GM21723 (cell line): ENCODE results near the gene ABTB1.
"Not testable (repeated sequence)": the region's sequence is repeated elsewhere in the genome, so short reads cannot be mapped to it uniquely, and the experiment has no call there.

Experiments
- ATAC-seq: cut with Tn5 transposase; IDR thresholded peaks from one replicate; pipeline ENCODE4 v1.9.1; 2021; ENCODE audit warnings: mild to moderate bottlenecking, moderate library complexity; ENCODE audit not compliant: unreplicated experiment

Gene ABTB1

DNA sequence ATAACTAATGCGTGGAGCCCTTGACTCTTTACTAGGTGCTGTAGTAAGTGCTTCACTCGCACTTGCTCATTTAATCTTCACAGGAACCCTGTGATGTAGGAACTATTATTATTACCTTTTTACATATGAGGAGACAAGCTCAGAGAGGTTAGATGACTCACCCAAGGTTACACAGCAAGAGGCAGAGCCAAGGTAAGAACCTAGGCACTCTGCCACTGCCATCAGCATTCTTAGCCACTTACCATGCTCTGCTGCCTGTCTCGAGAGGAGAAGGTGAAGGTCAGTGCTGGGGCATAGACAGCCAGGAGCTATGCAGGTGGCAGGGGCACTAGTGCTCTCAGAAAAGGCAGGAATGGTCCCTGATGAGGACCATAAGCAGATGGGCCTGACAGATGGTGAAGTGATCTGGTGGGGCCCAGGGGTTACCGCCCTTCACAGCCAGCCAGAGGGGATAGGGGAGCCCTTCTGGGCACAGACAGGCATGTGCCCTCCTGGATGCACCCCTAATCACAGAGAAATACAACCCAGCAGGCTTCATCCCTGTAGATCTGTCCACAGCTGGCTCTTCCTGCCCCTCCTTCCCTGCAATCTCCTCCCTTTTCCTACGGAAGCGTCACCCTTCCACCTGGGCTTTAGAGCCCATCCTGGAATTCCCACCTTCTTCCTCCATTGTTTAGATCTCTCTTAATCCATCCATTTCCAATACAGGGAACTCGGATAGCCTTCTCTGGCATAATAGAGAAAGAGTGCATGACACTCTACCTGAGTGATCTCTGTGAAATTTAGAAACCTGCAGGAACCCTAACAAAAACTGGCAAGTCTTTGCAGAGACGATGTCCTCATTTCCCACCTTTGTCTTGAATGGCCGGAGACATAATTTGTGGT, 26.9 kb downstream of the ABTB1 start:
- no peak for ATAC-seq

DNA sequence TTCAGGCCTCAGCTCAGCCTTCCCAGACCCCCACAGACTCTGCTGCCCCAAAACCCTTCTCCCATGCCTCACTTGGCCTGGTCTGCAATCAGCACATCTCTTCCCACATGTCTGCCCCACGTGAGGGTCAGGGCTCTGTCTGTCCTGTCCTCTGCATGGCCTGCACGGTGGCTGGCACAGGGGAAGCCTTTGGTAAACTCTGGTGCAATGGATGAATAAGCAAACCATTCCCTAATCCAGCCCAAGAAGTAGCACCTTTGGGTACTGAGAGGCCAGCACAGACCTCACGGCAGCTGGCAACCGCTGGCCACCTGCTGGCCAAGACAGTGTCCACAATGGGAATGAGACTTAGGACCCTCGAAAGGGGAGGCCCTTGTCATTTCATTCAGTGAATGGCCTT, 27.7 kb downstream of the ABTB1 start:
- ATAC-seq: no peak

DNA sequence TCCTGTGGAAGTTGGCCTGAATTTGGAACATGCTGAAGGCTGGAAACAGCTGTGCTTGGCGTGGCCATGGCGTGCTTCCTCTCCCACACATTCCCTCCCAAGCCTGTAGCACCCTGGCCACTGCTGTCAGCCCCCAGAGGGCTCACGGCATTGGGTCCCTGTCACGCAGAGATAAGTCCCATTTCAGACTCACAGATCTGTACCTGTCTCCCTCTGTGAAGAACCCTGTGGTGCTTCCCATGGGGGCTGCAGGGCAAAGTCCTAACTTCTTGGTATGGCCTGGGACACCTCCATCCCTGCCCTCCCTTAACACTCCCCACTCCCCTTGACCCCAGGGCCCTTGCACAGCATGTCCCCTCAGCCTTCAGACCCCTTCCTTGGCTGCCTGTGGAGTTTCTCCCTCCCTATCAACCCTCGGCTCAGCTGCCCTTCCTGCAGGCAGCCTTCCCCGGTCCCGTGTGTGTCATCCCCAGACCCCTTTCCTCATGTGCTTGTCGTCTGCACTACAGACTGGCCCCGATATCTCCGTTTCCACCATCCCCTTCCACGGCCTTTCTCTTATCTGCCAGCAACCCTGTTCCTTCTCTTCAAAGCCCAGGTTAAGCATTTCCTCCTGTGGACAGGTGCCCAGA, 28.6 kb downstream of the ABTB1 start:
- ATAC-seq: no peak

DNA sequence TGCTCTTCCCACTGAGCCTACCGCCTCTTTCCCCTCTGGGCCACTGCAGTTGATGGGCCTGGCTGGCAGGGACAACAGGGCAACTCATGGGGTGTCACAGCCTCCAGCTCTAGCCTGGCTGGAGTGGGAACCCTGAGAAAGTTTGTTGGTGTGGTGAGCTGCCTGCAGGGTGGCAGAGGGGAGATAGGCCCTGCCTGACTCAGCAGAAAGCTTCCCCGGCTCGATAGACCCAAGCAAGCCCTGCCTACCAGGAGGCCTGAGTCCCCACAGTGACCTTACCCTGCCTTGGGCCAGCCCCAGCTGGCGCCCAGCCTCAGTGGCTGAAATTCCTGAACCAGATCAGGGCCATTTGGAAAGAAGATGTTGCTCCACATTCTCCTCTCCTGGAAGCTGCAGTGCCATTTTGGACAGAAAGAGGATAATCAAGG, 29.4 kb downstream of the ABTB1 start:
- ATAC-seq: no peak

DNA sequence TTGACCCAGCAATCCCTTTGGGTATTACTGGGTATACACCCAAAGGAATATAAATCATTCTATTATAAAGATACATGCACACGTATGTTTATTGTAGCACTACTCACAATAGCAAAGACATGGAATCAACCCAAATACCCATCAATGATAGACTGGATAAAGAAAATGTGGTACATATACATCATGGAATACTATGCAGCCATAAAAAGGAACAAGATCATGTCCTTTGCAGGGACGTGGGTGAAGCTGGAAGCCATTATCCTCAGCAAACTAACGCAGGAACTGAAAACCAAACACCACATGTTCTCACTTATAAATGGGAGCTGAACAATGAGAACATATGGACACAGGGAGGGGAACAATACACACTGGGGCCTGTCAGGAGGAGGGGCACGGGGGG, 32.1 kb downstream of the ABTB1 start:
- ATAC-seq: not testable (repeated sequence)

DNA sequence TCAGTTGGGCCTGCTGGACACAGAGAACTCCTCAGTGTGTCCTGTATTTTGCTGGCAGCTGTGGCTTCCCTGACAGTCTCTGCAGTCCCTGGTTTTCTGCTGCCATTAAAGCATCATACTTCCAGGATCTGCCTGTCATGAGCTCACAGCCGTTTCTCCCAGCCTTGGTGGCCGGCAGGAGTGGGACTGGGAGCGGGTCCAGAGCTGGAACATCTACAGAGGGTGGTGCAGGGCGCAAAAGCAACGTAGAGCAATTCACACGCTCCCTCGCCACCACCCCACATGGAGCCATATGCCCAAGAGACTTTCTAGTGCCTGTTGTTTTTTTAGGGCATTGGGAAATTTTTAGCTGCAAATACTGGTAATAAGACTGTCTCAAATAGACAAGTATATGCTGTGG, 33.6 kb downstream of the ABTB1 start:
- ATAC-seq: no peak

DNA sequence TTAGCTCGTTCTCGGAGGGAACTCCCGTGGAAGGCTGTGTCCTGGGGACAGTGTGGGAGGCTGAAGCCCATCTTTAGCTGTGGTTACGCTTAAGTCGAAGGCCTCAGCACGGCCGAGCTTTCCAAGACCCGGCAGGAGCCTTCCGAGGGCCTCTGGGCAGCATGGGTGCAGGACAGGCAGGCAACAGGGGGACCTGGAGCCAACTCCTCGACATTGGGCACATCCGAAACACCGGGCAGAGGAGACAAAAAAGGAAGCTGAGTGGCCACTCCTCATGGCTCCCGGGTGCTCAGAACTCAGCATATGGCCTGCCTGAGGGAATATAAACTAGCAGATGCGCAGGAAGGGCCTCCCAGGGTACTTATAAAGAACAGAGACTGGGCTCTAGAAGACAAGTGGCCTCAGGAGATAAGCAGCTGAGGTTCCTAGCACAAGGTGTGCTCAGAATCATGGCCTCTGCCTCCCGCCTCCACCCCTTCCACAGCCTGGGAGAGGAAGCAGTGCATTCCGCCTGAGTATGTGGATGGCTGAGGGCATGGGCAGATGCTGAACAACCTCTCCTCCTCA, 34.1 kb downstream of the ABTB1 start:
- ATAC-seq: no peak

DNA sequence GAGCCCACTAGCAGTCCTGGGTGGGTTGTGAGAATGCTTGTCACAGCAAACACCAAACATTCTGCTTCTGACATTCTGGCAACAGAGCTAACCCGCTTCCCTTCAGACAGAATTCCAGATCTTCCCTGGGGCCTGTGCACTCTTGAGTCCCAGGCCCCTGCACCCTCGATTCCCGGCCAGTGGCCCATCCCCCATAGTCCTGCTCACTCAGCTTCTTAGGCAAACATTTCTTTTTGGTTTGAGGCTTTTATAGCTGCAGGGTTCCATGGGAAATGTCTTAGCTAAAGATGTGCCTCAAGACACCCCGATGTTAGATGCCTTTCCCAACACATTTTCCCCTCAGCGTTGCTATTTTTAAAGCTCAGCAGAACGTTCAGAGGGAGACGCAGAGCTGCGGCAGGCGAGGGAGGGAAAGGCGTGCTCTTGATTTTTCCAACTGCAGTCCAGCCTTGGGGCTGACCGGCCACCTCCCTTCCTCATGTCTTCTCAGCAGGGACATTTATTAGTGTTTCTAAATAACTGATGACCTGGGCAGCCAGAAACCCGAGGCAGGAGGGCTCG, 35.2 kb downstream of the ABTB1 start:
- ATAC-seq: no peak

DNA sequence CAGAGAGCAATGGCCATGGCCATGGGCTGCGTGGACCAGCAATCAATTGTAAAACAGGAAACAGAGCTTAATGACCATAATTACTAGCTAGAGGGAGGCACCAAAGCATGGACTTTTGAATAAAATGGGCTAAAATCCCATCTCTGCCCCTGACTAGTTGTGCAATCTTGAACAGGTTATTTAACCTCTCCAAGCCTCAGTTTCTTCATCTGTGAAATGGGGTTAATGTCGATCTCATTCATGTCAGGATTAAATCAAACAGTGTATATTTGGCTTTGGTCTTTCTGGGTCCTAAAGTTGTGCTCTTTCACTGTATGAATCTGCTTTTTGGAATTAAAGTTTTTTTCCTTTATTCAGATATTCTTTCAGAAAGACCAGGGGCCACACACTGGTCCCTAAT, 36.1 kb downstream of the ABTB1 start:
- no peak for ATAC-seq

DNA sequence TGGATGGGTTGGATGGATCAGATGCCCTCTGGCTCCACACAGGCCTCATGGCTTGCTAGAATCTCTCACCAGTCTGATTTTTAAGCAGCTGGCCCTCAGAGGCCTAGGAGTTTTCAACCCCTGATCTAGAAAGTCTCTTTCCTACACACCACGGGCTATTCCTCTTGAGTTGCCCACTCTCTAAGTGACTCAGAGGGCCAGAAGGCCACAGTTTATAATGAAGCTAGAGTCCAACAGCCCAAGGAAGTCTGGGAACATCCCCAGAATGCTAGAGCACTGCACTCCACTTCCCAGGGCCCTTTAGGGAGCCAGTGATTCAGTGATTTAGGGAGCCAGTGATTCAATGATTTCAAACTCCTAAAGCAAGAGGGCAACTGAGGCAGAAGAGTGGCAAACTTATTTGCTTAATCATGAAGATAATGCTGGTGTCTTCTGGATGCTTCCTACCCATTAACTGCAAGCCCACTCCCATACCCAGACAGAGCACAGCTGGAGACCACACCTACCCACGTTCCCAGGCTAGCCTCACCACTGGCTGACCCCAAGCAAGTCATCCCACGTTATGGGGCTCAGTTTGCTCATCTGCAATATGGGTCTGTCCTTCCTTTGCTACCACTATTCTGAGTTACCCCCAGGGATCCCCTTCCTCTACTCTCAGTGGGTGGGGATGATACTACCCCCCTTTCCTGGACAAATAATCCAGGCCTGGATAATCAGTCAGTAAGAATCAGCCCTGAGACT, 36.7 kb downstream of the ABTB1 start:
- ATAC-seq: no peak

DNA sequence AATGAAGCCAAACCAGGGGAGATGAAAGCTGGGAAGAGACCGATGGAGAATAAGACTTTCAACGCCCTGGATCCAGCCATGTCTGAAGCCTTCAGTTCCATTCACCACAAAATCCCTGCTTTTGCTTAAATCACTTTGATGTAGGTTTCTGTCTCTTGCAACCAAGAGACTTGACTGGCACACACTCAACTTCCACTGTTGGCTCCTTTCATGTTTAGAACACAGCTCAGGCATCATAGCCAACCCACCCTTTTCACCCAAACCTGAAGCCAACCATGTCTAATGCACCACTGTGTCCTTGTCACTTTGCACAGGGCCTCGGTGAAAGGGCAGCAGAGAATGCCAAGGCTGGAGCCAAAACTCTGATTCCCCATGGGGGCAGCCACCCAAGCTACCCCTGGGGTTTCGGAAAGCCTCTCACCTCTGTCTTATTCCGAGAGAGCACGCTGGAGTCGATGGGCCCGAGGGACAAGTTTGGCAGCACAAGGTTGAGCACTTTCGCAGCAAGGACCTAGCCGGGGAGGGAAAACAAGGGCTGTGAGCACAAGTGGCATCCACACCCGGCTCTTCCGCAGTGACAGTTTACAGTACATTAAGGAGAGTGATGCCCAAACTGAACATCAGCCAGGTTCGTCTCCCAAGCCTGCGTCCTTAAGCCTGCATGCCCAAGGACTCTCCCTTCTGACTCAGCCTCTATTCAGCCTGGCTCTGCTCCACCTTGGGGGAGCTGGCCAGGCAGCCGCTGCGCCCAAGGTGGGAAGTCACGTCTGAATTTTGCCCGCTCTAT, 37.6 kb downstream of the ABTB1 start:
- ATAC-seq: no peak

DNA sequence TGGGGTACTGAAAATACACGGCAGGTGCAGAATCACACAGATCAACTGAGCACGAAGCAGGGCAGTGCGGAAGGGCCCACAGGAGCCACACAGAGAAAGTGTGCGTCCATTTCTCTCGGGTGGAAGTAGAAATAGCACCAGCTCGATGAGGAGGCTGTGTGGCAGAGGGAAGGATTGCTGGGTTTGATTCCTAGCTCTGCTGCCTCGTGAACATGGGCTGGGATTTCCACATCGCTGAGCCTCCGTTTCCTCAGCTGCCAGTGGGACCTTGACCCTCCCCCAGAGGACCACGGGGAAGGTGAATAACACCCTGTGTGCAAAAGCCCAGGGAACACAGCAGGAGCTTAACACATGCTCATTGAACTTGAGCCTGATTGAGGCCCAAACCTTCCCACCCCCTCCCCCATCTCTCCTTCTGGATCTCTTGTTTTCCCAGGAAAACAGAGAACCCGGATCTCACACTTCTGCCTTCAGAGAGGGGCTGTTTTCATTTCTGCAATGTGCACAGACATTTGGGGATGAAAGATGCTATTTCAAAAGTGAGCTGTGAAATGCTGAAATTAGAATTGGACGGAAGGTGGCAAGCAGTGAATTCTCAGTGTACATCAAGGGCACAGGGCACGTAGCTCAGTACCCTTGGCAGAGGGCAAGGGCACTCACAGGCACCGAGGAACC, 38.4 kb downstream of the ABTB1 start:
- no peak for ATAC-seq

DNA sequence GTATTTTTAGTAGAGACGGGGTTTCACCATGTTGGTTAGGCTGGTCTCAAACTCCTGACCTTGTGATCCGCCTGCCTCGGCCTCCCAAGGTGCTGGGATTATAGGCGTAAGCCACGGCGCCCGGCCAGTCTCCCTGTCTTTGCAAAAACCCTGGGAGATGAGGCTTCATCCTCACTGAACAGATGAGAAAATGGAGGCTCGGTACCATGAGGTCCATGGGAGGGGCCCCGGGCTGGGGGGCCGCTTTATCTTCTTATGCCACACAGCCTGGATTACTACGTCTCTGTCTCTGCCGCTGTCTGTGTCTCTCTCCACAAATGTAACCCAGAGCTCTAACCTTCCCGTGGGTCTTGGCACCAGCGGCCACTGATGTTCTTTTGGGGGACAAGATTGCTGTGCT, 39.1 kb downstream of the ABTB1 start:
- ATAC-seq: no peak

DNA sequence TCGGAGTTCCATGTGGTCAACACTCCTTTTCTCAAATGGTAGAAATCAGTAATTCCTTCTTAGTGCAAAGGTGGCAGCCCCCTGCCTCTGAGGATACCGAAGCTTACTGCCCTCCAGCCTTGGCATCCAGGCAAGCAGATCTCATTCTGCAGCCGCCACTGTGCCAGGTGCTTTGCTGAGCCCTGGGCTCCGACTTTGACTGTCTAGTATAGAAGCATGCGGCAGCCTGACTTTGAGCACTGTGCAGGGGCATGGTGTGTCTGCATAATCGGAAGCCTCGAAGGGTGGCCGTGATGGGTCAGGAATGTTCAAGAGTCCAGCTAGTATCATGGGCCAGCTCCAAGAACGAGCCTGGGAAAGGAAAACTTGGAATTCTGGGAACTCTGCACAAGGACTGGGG, 39.7 kb downstream of the ABTB1 start:
- no peak for ATAC-seq

DNA sequence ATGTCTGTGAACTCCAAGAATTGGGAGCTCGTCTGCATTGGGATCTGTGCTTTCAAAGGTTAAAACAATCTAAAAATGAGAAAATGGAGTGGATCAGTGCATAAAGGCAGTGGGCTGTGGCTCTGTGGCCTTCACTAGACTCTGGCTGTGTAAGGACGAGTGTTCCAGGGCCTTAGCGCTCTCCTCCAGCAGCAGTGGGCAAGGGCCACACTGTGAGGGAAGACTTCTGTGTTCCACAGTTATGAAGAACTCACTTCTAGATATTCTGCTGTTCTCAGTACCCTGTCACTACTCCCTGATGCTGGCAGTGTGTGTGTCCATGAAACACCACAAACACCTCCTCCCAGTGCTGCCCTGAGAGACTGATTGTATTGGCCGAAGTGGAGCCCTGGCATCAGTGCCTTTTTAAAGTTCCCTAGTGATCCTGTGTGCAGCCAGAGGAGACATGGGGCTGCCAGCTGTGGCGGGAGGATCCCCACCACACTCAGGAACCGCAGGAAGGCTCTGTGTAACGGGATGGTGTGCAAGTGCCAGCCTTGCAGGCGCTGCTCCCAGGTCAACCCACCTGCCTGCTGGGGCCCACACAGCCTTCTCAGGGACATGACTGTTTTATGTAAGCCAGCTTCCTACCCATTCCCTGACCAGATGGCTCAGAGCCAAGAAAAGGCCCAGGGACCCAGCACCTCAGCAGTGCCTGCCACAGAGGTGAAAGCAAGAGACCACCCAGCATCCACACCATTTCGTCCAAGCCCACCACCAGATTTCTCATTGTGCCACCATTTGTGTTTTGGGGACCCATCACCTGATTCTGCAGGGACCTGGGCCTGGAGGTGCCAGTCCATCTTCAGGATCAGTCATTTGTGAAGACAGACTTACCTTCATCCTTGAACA, 40.4 kb downstream of the ABTB1 start:
- ATAC-seq: no peak

DNA sequence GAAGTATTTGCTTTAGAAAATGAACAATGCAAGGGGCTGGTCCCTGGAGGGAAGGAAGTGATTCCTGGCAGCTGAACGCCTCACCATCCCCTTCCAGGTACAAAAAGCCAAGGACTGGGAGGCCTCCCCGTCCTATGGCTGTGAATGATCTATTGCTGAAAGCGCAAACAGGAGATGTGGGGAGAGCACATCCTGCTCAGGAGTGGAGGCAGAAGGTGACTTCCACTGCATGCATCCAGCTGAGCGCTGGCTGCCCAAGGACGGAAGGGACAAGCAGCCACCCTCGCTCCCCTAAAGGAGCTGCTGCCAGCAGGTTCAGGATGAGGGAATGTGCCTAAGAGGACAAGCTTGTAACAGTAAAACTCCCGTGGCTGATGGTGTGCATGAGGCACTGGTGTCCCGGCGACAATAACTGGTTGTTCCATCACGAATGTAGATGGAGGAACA, 41.4 kb downstream of the ABTB1 start:
- ATAC-seq: no peak

DNA sequence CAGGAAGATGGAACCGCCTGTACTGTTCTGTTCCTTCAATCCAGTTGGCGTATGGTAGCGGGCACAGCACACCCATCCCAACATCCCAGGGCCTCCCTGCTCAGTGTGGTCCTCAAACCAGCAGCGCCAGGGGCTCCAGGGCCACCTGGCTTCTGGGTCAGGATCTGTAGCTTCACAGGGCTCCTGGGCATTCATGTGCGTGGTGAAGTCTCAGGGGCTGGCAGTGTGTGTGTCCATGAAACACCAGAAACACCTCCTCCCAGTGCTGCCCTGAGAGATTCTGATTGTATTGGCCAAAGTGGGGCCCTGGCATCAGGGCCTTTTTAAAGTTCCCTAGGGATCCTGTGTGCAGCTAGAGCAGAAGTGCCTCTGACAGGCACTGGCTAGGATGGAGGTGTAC, 42.1 kb downstream of the ABTB1 start:
- no peak for ATAC-seq

DNA sequence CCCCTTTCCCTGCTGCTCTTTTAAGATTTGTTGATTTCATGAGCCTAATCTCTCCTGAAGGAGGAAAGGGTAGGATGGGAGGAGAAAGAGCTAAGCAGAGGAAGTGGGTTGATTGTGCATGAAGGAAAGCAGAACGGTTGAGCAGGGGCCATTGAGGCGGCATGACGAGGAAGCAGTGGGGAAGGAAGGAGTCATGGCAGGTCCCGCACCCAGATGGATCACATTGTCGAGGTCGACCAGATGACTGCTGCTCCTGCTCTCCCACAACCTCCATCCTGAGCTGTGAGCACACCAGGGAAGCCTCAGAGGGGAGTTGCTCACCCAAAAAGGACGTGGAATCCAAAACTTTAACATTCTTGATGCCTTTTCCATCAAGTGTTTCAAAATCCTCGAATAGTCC, 42.8 kb downstream of the ABTB1 start:
- no peak for ATAC-seq

DNA sequence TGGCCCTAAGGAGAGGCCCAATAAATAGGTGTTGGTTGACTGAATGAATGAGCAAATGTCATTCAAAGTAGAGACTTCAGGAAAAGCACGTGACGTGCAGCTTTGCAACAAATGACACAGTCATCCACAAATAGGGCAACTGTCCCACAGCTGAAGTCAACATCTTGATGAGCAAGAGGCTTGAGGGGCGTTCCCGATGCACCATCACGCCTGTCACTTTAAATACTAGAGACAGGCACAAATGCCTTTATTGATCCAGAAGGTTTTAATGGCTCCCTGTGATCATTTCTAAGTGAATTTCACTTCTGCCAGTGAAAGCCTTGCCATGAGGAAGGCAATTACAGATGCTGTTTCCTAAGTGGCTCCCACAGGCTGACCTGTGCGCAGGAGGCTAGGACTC, 43.6 kb downstream of the ABTB1 start:
- no peak for ATAC-seq
